ENCODE data around the gene RAB40B.

DNA sequence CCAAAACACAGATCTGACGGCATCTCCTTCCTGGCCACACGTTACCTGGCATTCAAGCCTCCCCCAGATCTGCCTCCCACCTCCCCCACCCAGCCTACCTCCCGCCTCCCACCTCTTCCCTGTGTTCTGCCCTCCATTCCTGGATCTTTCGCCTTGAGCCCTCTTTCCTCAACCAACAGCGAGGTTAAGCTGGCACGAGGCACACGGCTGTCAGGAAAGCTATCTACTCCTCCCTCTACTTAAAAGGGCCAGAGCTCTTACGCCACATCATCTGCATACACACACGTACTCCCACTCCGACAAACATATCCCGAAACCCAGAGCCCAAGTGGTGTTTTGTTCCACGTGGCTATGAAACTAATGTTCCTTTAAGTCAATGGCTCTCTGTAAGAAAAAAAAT lies 68.3 kb downstream of the RAB40B start:
- TF ChIP-seq, protein P1, sequence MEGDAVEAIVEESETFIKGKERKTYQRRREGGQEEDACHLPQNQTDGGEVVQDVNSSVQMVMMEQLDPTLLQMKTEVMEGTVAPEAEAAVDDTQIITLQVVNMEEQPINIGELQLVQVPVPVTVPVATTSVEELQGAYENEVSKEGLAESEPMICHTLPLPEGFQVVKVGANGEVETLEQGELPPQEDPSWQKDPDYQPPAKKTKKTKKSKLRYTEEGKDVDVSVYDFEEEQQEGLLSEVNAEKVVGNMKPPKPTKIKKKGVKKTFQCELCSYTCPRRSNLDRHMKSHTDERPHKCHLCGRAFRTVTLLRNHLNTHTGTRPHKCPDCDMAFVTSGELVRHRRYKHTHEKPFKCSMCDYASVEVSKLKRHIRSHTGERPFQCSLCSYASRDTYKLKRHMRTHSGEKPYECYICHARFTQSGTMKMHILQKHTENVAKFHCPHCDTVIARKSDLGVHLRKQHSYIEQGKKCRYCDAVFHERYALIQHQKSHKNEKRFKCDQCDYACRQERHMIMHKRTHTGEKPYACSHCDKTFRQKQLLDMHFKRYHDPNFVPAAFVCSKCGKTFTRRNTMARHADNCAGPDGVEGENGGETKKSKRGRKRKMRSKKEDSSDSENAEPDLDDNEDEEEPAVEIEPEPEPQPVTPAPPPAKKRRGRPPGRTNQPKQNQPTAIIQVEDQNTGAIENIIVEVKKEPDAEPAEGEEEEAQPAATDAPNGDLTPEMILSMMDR (IDR thresholded peaks at IDR 0.05) = no peak
- no peak for TF ChIP-seq POLR2A (IDR thresholded peaks at IDR 0.05)

Data from heart left ventricle (tissue), 13 donors.